ENCODE results near the gene USP7.

USP7 gene

DNA sequence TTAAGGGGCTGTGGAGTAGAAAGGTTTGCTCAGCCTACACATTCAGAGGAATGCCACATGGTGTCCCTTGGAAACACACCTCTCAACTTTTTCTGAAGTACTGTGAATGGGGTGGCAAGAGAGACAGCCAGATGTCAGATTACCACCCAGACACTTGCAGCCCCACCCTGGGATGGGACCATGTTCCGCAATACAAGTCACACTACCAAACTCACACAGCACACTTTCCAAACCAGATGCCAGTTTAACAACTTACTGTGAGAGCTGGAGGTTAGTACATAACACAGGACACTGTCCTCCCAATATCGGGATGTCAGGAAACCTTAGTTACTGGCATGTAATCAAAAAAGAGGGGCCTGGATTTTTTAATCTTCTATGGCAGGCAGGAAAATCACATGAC is 7.9 kb downstream of the USP7 start:
- H3K9me3 ChIP-seq (replicated peaks; ENCODE audit: insufficient read depth, low read length), result no peaks in the 10 kb centered on the region
- H3K36me3 ChIP-seq (replicated peaks; ENCODE audit: insufficient read depth, low read length), result no peaks in the 10 kb centered on the region
- H3K9me2 ChIP-seq (replicated peaks; ENCODE audit: insufficient read depth, low read length), result no peaks in the 10 kb centered on the region
- H2AFZ ChIP-seq (ENCODE audit: low read length), result no peak overlapping the region
- no peak for DNase-seq
- TF ChIP-seq, protein P1, sequence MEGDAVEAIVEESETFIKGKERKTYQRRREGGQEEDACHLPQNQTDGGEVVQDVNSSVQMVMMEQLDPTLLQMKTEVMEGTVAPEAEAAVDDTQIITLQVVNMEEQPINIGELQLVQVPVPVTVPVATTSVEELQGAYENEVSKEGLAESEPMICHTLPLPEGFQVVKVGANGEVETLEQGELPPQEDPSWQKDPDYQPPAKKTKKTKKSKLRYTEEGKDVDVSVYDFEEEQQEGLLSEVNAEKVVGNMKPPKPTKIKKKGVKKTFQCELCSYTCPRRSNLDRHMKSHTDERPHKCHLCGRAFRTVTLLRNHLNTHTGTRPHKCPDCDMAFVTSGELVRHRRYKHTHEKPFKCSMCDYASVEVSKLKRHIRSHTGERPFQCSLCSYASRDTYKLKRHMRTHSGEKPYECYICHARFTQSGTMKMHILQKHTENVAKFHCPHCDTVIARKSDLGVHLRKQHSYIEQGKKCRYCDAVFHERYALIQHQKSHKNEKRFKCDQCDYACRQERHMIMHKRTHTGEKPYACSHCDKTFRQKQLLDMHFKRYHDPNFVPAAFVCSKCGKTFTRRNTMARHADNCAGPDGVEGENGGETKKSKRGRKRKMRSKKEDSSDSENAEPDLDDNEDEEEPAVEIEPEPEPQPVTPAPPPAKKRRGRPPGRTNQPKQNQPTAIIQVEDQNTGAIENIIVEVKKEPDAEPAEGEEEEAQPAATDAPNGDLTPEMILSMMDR (IDR thresholded peaks at IDR 0.05; ENCODE audit: low read length), result no peak
- TF ChIP-seq EZH2 (optimal IDR thresholded peaks at IDR 0.05; ENCODE audit: low read depth, low read length), result no peak
- no peak for TF ChIP-seq EZH2phosphoT487 (IDR thresholded peaks at IDR 0.05; ENCODE audit: low read length)
- H3K27me3 ChIP-seq (replicated peaks; ENCODE audit: insufficient read depth, low read length), result no peaks in the 10 kb centered on the region
- no peak overlapping the region for H3K9ac ChIP-seq (ENCODE audit: low read length)
- no peak overlapping the region for H3K27ac ChIP-seq (ENCODE audit: low read length)
- H3F3A ChIP-seq (ENCODE audit: insufficient read depth, low read length), result peaks cover 38% of the 10 kb centered on the region
- H4K20me1 ChIP-seq (ENCODE audit: insufficient read depth, low read length), result peaks cover 94% of the 10 kb centered on the region
- no peak overlapping the region for H3K4me3 ChIP-seq (ENCODE audit: low read length)
- H3K4me2 ChIP-seq (ENCODE audit: low read depth, low read length), result no peak overlapping the region
- peaks cover 97% of the 10 kb centered on the region for H3K79me2 ChIP-seq (ENCODE audit: low read length)
- H3K4me1 ChIP-seq (ENCODE audit: low read length), result peaks cover 67% of the 10 kb centered on the region

DNA sequence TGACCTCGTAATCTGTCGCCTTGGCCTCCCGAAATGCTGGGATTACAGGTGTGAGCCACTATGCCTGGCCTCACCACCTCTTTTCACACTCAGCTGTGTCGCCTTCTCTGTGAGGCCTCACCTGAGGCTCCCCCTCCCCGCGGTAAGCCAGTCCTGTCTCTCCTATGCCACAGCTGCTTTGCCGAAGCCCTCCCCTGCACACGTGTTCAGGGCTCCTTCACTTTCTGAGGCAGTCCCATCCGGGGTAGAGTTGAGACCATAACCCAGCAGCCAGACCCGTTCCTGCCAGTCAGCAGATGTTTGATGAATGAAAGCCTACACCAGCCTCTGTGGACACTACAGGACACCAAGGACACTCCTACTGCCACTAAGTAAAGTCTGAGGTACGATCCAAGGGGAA is 10.6 kb downstream of the USP7 start:
- Histone ChIP-seq H3K27ac (ENCODE audit: low read length) (no peak overlapping the region), H3K4me3 (ENCODE audit: low read length) (no peak overlapping the region), H3K9me3 (replicated peaks; ENCODE audit: insufficient read depth, low read length) (no peaks in the 10 kb centered on the region), H3F3A (ENCODE audit: insufficient read depth, low read length) (peaks cover 15% of the 10 kb centered on the region), H3K9ac (ENCODE audit: low read length) (no peak overlapping the region), H3K4me2 (ENCODE audit: low read depth, low read length) (no peak overlapping the region; the same call in 1 of the 2 replicates), H3K27me3 (replicated peaks; ENCODE audit: insufficient read depth, low read length) (no peaks in the 10 kb centered on the region), H4K20me1 (ENCODE audit: insufficient read depth, low read length) (peaks cover 95% of the 10 kb centered on the region), H3K4me1 (ENCODE audit: low read length) (peaks cover 63% of the 10 kb centered on the region), H2AFZ (ENCODE audit: low read length) (no peak overlapping the region), H3K9me2 (replicated peaks; ENCODE audit: insufficient read depth, low read length) (no peaks in the 10 kb centered on the region), H3K79me2 (ENCODE audit: low read length) (peaks cover 97% of the 10 kb centered on the region), H3K36me3 (replicated peaks; ENCODE audit: insufficient read depth, low read length) (no peaks in the 10 kb centered on the region)
- no peak for DNase-seq
- TF ChIP-seq EZH2 (optimal IDR thresholded peaks at IDR 0.05; ENCODE audit: low read depth, low read length) (no peak), EZH2phosphoT487 (IDR thresholded peaks at IDR 0.05; ENCODE audit: low read length) (no peak)
- TF ChIP-seq, protein P1 (IDR thresholded peaks at IDR 0.05; ENCODE audit: low read length), result no peak

DNA sequence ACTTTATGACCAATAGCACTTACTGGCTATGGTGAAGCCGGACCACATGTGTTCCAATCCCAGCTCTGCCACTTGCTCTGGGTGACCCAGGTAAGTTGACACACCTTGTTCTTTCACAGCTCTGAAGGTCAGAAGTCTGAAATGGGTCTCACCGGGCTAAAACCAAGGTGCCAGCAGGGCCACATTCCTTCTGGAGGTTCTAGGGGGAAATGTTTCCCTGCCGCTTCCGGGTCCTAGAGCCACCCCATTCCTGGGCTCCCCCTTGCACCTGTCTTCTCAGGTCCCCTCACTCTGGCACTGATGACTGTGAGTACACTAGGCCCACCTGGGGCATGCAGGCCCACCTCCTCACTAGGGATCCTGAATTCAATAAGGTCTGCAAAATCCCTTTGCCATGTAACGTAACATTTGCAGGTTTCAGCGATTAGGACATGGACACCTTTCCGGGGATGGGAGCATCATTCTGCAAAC is 11.4 kb downstream of the USP7 start:
- Histone ChIP-seq H3K4me1 (ENCODE audit: low read length) (peaks cover 62% of the 10 kb centered on the region), H3K4me3 (ENCODE audit: low read length) (no peak overlapping the region), H3K9ac (ENCODE audit: low read length) (no peak overlapping the region), H3K9me2 (replicated peaks; ENCODE audit: insufficient read depth, low read length) (no peaks in the 10 kb centered on the region), H2AFZ (ENCODE audit: low read length) (no peak overlapping the region), H3F3A (ENCODE audit: insufficient read depth, low read length) (peaks cover 12% of the 10 kb centered on the region), H3K4me2 (ENCODE audit: low read depth, low read length) (peak overlapping the region; percentile 32; the same call in 1 of the 2 replicates), H3K79me2 (ENCODE audit: low read length) (peaks cover 97% of the 10 kb centered on the region), H3K9me3 (replicated peaks; ENCODE audit: insufficient read depth, low read length) (no peaks in the 10 kb centered on the region), H4K20me1 (ENCODE audit: insufficient read depth, low read length) (peaks cover 95% of the 10 kb centered on the region), H3K27ac (ENCODE audit: low read length) (no peak overlapping the region), H3K36me3 (replicated peaks; ENCODE audit: insufficient read depth, low read length) (no peaks in the 10 kb centered on the region), H3K27me3 (replicated peaks; ENCODE audit: insufficient read depth, low read length) (no peaks in the 10 kb centered on the region)
- TF ChIP-seq EZH2 (optimal IDR thresholded peaks at IDR 0.05; ENCODE audit: low read depth, low read length), result no peak
- no peak for DNase-seq

DNA sequence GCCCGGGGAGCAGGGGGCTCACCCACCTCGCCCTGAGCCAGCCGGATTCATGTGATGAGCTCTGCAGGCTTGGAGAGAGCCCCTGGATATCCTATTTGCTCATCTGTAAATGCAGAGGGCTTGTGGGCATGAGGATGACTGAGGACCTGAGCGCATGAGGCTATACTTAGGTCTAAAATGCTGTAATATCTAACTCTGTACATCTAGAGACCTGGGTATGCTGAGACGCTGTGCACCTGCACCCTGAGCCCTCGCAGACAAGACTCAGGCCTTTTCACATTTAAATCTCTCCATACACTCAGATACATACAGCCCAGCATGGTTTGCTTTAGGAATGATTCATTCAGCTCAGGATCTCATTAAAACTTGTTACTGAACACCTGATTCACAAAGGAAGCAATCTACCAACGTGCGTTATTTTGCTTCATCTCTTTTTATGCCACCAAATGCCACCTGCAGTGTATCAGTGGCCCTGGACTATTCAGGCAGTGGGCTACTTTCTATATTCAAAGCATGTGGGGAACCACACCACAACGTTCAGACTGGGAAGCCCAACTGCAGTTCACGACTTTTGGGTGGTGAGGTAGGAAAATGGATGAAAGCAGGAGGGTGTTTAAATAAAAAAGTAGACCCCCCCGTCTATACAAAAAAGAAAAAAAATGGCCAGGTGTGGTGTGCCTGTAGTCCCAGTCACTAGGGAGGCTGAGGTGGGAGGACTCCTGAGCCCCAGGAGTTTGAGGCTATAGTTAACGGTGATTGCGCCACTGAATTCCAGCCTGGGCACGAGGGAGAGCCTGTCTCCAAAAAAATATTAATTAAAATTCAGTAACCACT is 12.0 kb downstream of the USP7 start:
- H3K79me2 ChIP-seq (ENCODE audit: low read length), result peaks cover 97% of the 10 kb centered on the region
- H3K27me3 ChIP-seq (replicated peaks; ENCODE audit: insufficient read depth, low read length), result no peaks in the 10 kb centered on the region
- DNase-seq, result peak; percentile 45
- H2AFZ ChIP-seq (ENCODE audit: low read length), result no peak overlapping the region
- H4K20me1 ChIP-seq (ENCODE audit: insufficient read depth, low read length), result peaks cover 95% of the 10 kb centered on the region
- no peak overlapping the region for H3K4me3 ChIP-seq (ENCODE audit: low read length)
- H3K4me2 ChIP-seq (ENCODE audit: low read depth, low read length), result peak overlapping the region; percentile 32; the same call in 1 of the 2 replicates
- peaks cover 62% of the 10 kb centered on the region for H3K4me1 ChIP-seq (ENCODE audit: low read length)
- H3K27ac ChIP-seq (ENCODE audit: low read length), result peak overlapping the region; percentile 39; the same call in 1 of the 2 replicates
- TF ChIP-seq EZH2 (optimal IDR thresholded peaks at IDR 0.05; ENCODE audit: low read depth, low read length), result no peak
- no peak for TF ChIP-seq EZH2phosphoT487 (IDR thresholded peaks at IDR 0.05; ENCODE audit: low read length)
- TF ChIP-seq, protein P1 (IDR thresholded peaks at IDR 0.05; ENCODE audit: low read length), result no peak
- H3K9me3 ChIP-seq (replicated peaks; ENCODE audit: insufficient read depth, low read length), result no peaks in the 10 kb centered on the region
- H3F3A ChIP-seq (ENCODE audit: insufficient read depth, low read length), result peaks cover 15% of the 10 kb centered on the region
- no peak overlapping the region for H3K9ac ChIP-seq (ENCODE audit: low read length)
- H3K9me2 ChIP-seq (replicated peaks; ENCODE audit: insufficient read depth, low read length), result no peaks in the 10 kb centered on the region
- H3K36me3 ChIP-seq (replicated peaks; ENCODE audit: insufficient read depth, low read length), result no peaks in the 10 kb centered on the region
